Neural cell (in vitro differentiated cells): ENCODE measurements around the gene NOD2. TPM values are rescaled to one million over a fixed set of nuclear protein-coding genes. Genes with fewer than 3 reads are reported as not detected.

Experiments
- H2AFZ ChIP-seq: fragments of 200-600, 300-800 bp; sonication (generic), shearing (Covaris generic); 2 replicates; pipeline ENCODE4 v1.6.0; 2014; ENCODE audit warnings: low read depth, mild to moderate bottlenecking, antibody characterized with exemption, low read length, moderate library complexity
- H3F3A ChIP-seq: fragments of 200-600 bp; shearing (Covaris generic); 2 replicates; pipeline ENCODE4 v1.6.1; 2016; ENCODE audit warnings: mild to moderate bottlenecking, moderate library complexity, mixed read lengths, antibody characterized with exemption, low read length; ENCODE audit not compliant: insufficient read depth, poor library complexity, severe bottlenecking
- H3K27ac ChIP-seq: fragments of 200-600, 300-800 bp; sonication (generic), shearing (Covaris generic); 2 replicates; pipeline ENCODE4 v1.5.1; 2014; ENCODE audit warnings: mild to moderate bottlenecking, low read length, moderate library complexity
- H3K27me3 ChIP-seq: fragments of 300-800, 200-600 bp; sonication (generic), shearing (Covaris generic); 2 replicates; pipeline ENCODE4 v1.6.0; 2014; ENCODE audit warnings: mild to moderate bottlenecking, low read depth, low read length, moderate library complexity; ENCODE audit not compliant: insufficient read depth
- H3K36me3 ChIP-seq: fragments of 300-800, 200-600 bp; sonication (generic), shearing (Covaris generic); 2 replicates; pipeline ENCODE4 v1.5.1; 2014; ENCODE audit warnings: mild to moderate bottlenecking, antibody characterized with exemption, low read length, moderate library complexity; ENCODE audit not compliant: insufficient read depth
- H3K4me2 ChIP-seq: fragments of 300-800, 200-600 bp; sonication (generic), shearing (Covaris generic); 2 replicates; pipeline ENCODE4 v1.6.0; 2014; ENCODE audit warnings: mild to moderate bottlenecking, low read length
- H3K4me3 ChIP-seq: fragments of 300-800, 200-600 bp; sonication (generic), shearing (Covaris generic); 2 replicates; pipeline ENCODE4 v1.5.1; 2014; ENCODE audit warnings: mild to moderate bottlenecking, low read length, moderate library complexity
- H3K79me2 ChIP-seq: fragments of 200-600 bp; shearing (Covaris generic); replicated peaks from 2 replicates; pipeline ENCODE4 v1.6.0; 2014; ENCODE audit warnings: mild to moderate bottlenecking, low read length, moderate library complexity; ENCODE audit not compliant: insufficient read depth
- H3K9ac ChIP-seq: fragments of 300-800, 200-600 bp; sonication (generic), shearing (Covaris generic); 2 replicates; pipeline ENCODE4 v1.6.1; 2016; ENCODE audit warnings: mild to moderate bottlenecking, low read length, mixed read lengths
- H3K9me2 ChIP-seq: fragments of 200-600 bp; shearing (Covaris generic); 2 replicates; pipeline ENCODE4 v1.6.1; 2016; ENCODE audit warnings: mild to moderate bottlenecking, low read length, mixed read lengths; ENCODE audit not compliant: insufficient read depth
- H3K9me3 ChIP-seq: fragments of 200-600, 300-800 bp; sonication (generic), shearing (Covaris generic); 2 replicates; pipeline ENCODE4 v1.6.1; 2016; ENCODE audit warnings: mild to moderate bottlenecking, mixed run types, low read length, moderate library complexity, mixed read lengths
- H4K20me1 ChIP-seq: fragments of 200-600 bp; shearing (Covaris generic); 2 replicates; pipeline ENCODE4 v1.6.1; 2016; ENCODE audit warnings: mild to moderate bottlenecking, mixed run types; ENCODE audit not compliant: insufficient read depth
- CTCF ChIP-seq: fragments of 450-650 bp; IDR thresholded peaks from 2 replicates; pipeline ENCODE4 v1.5.1; 2014; ENCODE audit warnings: antibody characterized with exemption, mild to moderate bottlenecking, moderate library complexity; ENCODE audit not compliant: poor library complexity, severe bottlenecking
- EP300 ChIP-seq: fragments of 450-650 bp; conservative IDR thresholded peaks from 2 replicates; pipeline ENCODE4 v1.6.1; 2014; ENCODE audit warnings: antibody characterized with exemption, mild to moderate bottlenecking, moderate library complexity; ENCODE audit not compliant: poor library complexity, severe bottlenecking
- EZH2 ChIP-seq: fragments of 200-600, 300-800 bp; shearing (Covaris generic), sonication (generic); IDR thresholded peaks from 2 replicates; pipeline ENCODE4 v1.6.1; 2014; ENCODE audit warnings: antibody characterized with exemption, low read length, borderline replicate concordance, mild to moderate bottlenecking; ENCODE audit not compliant: insufficient read depth, poor library complexity, severe bottlenecking
- MXI1 ChIP-seq: fragments of 450-650 bp; conservative IDR thresholded peaks from 2 replicates; pipeline ENCODE4 v1.6.1; 2014; ENCODE audit warnings: antibody characterized with exemption, mild to moderate bottlenecking; ENCODE audit not compliant: poor library complexity, severe bottlenecking
- POLR2AphosphoS5 ChIP-seq: IDR thresholded peaks from 2 replicates; pipeline ENCODE4 v1.6.1; 2012
- RAD21 ChIP-seq: fragments of 450-650 bp; conservative IDR thresholded peaks from 2 replicates; pipeline ENCODE4 v1.6.1; 2014; ENCODE audit warnings: antibody characterized with exemption, mild to moderate bottlenecking, moderate library complexity
- SMC3 ChIP-seq: fragments of 450-650 bp; conservative IDR thresholded peaks from 2 replicates; pipeline ENCODE4 v1.6.1; 2014; ENCODE audit warnings: antibody characterized with exemption, mild to moderate bottlenecking, moderate library complexity; ENCODE audit not compliant: poor library complexity
- TAF1 ChIP-seq: IDR thresholded peaks from 2 replicates; pipeline ENCODE4 v1.6.1; 2012; ENCODE audit warnings: low read depth
- polyA plus RNA-seq: library from polyadenylated mRNA; depleted of rRNA; stranded (reverse); fragments of >200 nt; gene quantifications from 2 replicates; pipeline ENCODE4 v1.2.3, GENCODE V29; 2014
- TF ChIP-seq, protein P1 (sequence below): IDR thresholded peaks from 2 replicates; pipeline ENCODE4 v1.6.1; 2012; ENCODE audit warnings: borderline replicate concordance

NOD2 gene
- polyA plus RNA-seq, 1 donor from 2014 or later, result not detected

- Histone ChIP-seq H3K4me3 (no peak within 1 kb of the TSS), H3K9me3 (no peaks in the 10 kb centered on the region)
These were observed 12.2 kb upstream of the NOD2 start, which contains the start of gene SNX20 for GRCh38 chr16:50681021-50681885. TSS of gene SNX20 (minus strand) at chr16:50681312. CDS start at chr16:50677526, 3,786 bp downstream.

GRCh38 chr16:50683689-50684374 lies 9.6 kb upstream of the NOD2 start:
- Histone ChIP-seq H3K36me3 (no peaks in the 10 kb centered on the region), H4K20me1 (no peaks in the 10 kb centered on the region), H3K27me3 (no peaks in the 10 kb centered on the region), H3K27ac (no peak overlapping the region), H3K9me3 (no peaks in the 10 kb centered on the region), H3K9ac (no peak overlapping the region), H3F3A (no peaks in the 10 kb centered on the region), H3K4me2 (no peak overlapping the region), H3K4me3 (no peak overlapping the region), H2AFZ (no peak overlapping the region), H3K9me2 (no peaks in the 10 kb centered on the region), H3K79me2 (no peaks in the 10 kb centered on the region)
- no peak for TF ChIP-seq RAD21
- no peak for TF ChIP-seq CTCF
- TF ChIP-seq TAF1, result no peak
- TF ChIP-seq POLR2AphosphoS5, result no peak
- TF ChIP-seq MXI1, result no peak
- TF ChIP-seq EZH2, result no peak
- TF ChIP-seq SMC3, result no peak
- no peak for TF ChIP-seq EP300

More at GRCh38 chr16:50681021-50681885, 12.2 kb upstream of the NOD2 start, which contains the start of gene SNX20:
- H3K79me2 ChIP-seq, result no peaks in the 10 kb centered on the region
- no peak within 1 kb of the TSS for H3K4me2 ChIP-seq
- no peak within 1 kb of the TSS for H3K27ac ChIP-seq
- H4K20me1 ChIP-seq, result no peaks in the 10 kb centered on the region
- H3K27me3 ChIP-seq, result no peaks in the 10 kb centered on the region
- H3K9me2 ChIP-seq, result no peaks in the 10 kb centered on the region
- no peaks in the 10 kb centered on the region for H3F3A ChIP-seq
- no peak within 1 kb of the TSS for H3K9ac ChIP-seq
- H3K36me3 ChIP-seq, result no peaks in the 10 kb centered on the region
- TF ChIP-seq MXI1, result no peak
- no peak for TF ChIP-seq POLR2AphosphoS5
- TF ChIP-seq RAD21, result no peak
- TF ChIP-seq TAF1, result no peak
- TF ChIP-seq EZH2, result no peak
- TF ChIP-seq CTCF, result no peak
- no peak for TF ChIP-seq EP300
- no peak for TF ChIP-seq SMC3
- TF ChIP-seq, protein P1, sequence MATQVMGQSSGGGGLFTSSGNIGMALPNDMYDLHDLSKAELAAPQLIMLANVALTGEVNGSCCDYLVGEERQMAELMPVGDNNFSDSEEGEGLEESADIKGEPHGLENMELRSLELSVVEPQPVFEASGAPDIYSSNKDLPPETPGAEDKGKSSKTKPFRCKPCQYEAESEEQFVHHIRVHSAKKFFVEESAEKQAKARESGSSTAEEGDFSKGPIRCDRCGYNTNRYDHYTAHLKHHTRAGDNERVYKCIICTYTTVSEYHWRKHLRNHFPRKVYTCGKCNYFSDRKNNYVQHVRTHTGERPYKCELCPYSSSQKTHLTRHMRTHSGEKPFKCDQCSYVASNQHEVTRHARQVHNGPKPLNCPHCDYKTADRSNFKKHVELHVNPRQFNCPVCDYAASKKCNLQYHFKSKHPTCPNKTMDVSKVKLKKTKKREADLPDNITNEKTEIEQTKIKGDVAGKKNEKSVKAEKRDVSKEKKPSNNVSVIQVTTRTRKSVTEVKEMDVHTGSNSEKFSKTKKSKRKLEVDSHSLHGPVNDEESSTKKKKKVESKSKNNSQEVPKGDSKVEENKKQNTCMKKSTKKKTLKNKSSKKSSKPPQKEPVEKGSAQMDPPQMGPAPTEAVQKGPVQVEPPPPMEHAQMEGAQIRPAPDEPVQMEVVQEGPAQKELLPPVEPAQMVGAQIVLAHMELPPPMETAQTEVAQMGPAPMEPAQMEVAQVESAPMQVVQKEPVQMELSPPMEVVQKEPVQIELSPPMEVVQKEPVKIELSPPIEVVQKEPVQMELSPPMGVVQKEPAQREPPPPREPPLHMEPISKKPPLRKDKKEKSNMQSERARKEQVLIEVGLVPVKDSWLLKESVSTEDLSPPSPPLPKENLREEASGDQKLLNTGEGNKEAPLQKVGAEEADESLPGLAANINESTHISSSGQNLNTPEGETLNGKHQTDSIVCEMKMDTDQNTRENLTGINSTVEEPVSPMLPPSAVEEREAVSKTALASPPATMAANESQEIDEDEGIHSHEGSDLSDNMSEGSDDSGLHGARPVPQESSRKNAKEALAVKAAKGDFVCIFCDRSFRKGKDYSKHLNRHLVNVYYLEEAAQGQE, result no peak
- no peak within 1 kb of the TSS for H2AFZ ChIP-seq
